ENCODE measurements around the gene ZC2HC1C. TPM values are rescaled to one million over a fixed set of nuclear protein-coding genes. Genes with fewer than 3 reads are reported as not detected.

Gene ZC2HC1C
- total and polyA plus RNA-seq, 2 donors (not counting 1 experiment from before 2014, with no cell fraction given), result 0.21 to 0.59 TPM

GRCh38 chr14:75083271-75083670, 13.8 kb downstream of the ZC2HC1C start:
- TF ChIP-seq, protein P1, sequence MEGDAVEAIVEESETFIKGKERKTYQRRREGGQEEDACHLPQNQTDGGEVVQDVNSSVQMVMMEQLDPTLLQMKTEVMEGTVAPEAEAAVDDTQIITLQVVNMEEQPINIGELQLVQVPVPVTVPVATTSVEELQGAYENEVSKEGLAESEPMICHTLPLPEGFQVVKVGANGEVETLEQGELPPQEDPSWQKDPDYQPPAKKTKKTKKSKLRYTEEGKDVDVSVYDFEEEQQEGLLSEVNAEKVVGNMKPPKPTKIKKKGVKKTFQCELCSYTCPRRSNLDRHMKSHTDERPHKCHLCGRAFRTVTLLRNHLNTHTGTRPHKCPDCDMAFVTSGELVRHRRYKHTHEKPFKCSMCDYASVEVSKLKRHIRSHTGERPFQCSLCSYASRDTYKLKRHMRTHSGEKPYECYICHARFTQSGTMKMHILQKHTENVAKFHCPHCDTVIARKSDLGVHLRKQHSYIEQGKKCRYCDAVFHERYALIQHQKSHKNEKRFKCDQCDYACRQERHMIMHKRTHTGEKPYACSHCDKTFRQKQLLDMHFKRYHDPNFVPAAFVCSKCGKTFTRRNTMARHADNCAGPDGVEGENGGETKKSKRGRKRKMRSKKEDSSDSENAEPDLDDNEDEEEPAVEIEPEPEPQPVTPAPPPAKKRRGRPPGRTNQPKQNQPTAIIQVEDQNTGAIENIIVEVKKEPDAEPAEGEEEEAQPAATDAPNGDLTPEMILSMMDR (IDR thresholded peaks at IDR 0.05), result no peak
- TF ChIP-seq EZH2 (IDR thresholded peaks at IDR 0.05; ENCODE audit: borderline replicate concordance, insufficient read depth, low read depth, low read length, poor library complexity, severe bottlenecking), result no peak
- no peaks in the 10 kb centered on the region for H3K9me3 ChIP-seq (ENCODE audit: control extremely low read depth in 1 of 3, control insufficient read depth in 2 of 3, insufficient read depth in 1 of 3, low read length in 2 of 3)
- no peaks in the 10 kb centered on the region for H3K4me1 ChIP-seq (ENCODE audit: control insufficient read depth in 2 of 2, insufficient read depth in 2 of 2, low read length in 2 of 2)
- H3K9me3 Mint-ChIP-seq (ENCODE audit: insufficient read depth), result no peaks in the 10 kb centered on the region
- ChIA-PET POLR2A (no interaction called here), CTCF (interaction anchor here (0.8 to 1.3 kb wide), 3 partner anchors 8 to 222 kb away, joined by 3 read pairs; no protein-coding TSS in a partner anchor)
- peaks cover 4 to 64% of the 10 kb centered on the region in 2 experiments for H3K36me3 ChIP-seq (replicated peaks in 1 of 2; ENCODE audit: control extremely low read depth in 1 of 2, control insufficient read depth in 1 of 2, extremely low read depth in 1 of 2, insufficient read depth in 2 of 2, low read length in 1 of 2)
- no peak overlapping the region for H2AFZ ChIP-seq (ENCODE audit: insufficient read depth, low read depth, low read length, poor library complexity, severe bottlenecking)
- ATAC-seq (ENCODE audit: low read depth) (no peak), DNase-seq (no peak)
- no peak overlapping the region for H3K4me3 ChIP-seq (ENCODE audit: control extremely low read depth in 1 of 5, extremely low read depth in 1 of 5, insufficient read depth in 1 of 5, low read depth in 2 of 5, low read length in 4 of 5)
- H3K4me3 Mint-ChIP-seq, result no peak overlapping the region
- H3K79me2 ChIP-seq (ENCODE audit: control insufficient read depth, insufficient read depth, low read length), result no peaks in the 10 kb centered on the region
- H3K4me2 ChIP-seq (replicated peaks; ENCODE audit: low read depth, low read length, poor library complexity, severe bottlenecking), result no peak overlapping the region
- no CpG with 5 or more reads among the region's 1 CpG for WGBS (ENCODE audit: insufficient coverage)
- intact Hi-C loops (cut with micrococcal nuclease), result no loop called here
- H3K27me3 Mint-ChIP-seq, result no peaks in the 10 kb centered on the region
- H3K4me1 Mint-ChIP-seq, result no peaks in the 10 kb centered on the region
- no peak overlapping the region for H3K27ac ChIP-seq (ENCODE audit: low read length in 2 of 2)
- H3K27me3 ChIP-seq (replicated peaks in 1 of 4; ENCODE audit: control extremely low read depth in 1 of 4, control insufficient read depth in 3 of 4, insufficient read depth in 4 of 4, low read length in 3 of 4), result no peaks in the 10 kb centered on the region
- no peak overlapping the region for H3K27ac Mint-ChIP-seq
- H3K9ac ChIP-seq (ENCODE audit: low read length), result no peak overlapping the region
- no peaks in the 10 kb centered on the region for H4K20me1 ChIP-seq (ENCODE audit: control insufficient read depth, insufficient read depth, low read length, poor library complexity, severe bottlenecking)

- no peaks in the 10 kb centered on the region for H3K27me3 Mint-ChIP-seq
- no peak for ATAC-seq (ENCODE audit: low read depth)
- intact Hi-C loops (cut with micrococcal nuclease), result no loop called here
- H3K4me3 Mint-ChIP-seq, result no peak overlapping the region
- TF ChIP-seq, protein P1 (IDR thresholded peaks at IDR 0.05), result no peak
- no peak for TF ChIP-seq EZH2 (IDR thresholded peaks at IDR 0.05; ENCODE audit: borderline replicate concordance, insufficient read depth, low read depth, low read length, poor library complexity, severe bottlenecking)
- Histone ChIP-seq H3K27ac (ENCODE audit: low read length in 2 of 2) (no peak overlapping the region), H2AFZ (ENCODE audit: insufficient read depth, low read depth, low read length, poor library complexity, severe bottlenecking) (no peak overlapping the region), H3K79me2 (ENCODE audit: control insufficient read depth, insufficient read depth, low read length) (no peaks in the 10 kb centered on the region), H3K4me2 (replicated peaks; ENCODE audit: low read depth, low read length, poor library complexity, severe bottlenecking) (no peak overlapping the region), H3K4me3 (ENCODE audit: control extremely low read depth in 1 of 5, extremely low read depth in 1 of 5, insufficient read depth in 1 of 5, low read depth in 2 of 5, low read length in 4 of 5) (no peak overlapping the region), H4K20me1 (ENCODE audit: control insufficient read depth, insufficient read depth, low read length, poor library complexity, severe bottlenecking) (no peaks in the 10 kb centered on the region), H3K9ac (ENCODE audit: low read length) (no peak overlapping the region), H3K9me3 (ENCODE audit: control extremely low read depth in 1 of 3, control insufficient read depth in 2 of 3, insufficient read depth in 1 of 3, low read length in 2 of 3) (no peaks in the 10 kb centered on the region), H3K36me3 (replicated peaks in 1 of 2; ENCODE audit: control extremely low read depth in 1 of 2, control insufficient read depth in 1 of 2, extremely low read depth in 1 of 2, insufficient read depth in 2 of 2, low read length in 1 of 2) (peaks cover 4 to 66% of the 10 kb centered on the region in 2 experiments), H3K4me1 (ENCODE audit: control insufficient read depth in 2 of 2, insufficient read depth in 2 of 2, low read length in 2 of 2) (no peaks in the 10 kb centered on the region), H3K27me3 (replicated peaks in 1 of 4; ENCODE audit: control extremely low read depth in 1 of 4, control insufficient read depth in 3 of 4, insufficient read depth in 4 of 4, low read length in 3 of 4) (no peaks in the 10 kb centered on the region)
- H3K27ac Mint-ChIP-seq, result no peak overlapping the region
- WGBS (ENCODE audit: insufficient coverage), result 96% methylated on average over 3 of the region's 5 CpGs
- H3K4me1 Mint-ChIP-seq, result no peaks in the 10 kb centered on the region
- ChIA-PET POLR2A (no interaction called here), CTCF (interaction anchor here (0.8 kb wide), 1 partner anchor 171 kb away, joined by 3 read pairs; no protein-coding TSS in a partner anchor)
- DNase-seq, result no peak
- H3K9me3 Mint-ChIP-seq (ENCODE audit: insufficient read depth), result no peaks in the 10 kb centered on the region
Measured at GRCh38 chr14:75084513-75084912, 15.1 kb downstream of the ZC2HC1C start.
